Measurements from ENCODE around the gene NTMT1. TPM values are rescaled to one million over a fixed set of nuclear protein-coding genes. Genes with fewer than 3 reads are reported as not detected.

NTMT1 gene
- total RNA-seq, 2 donors from 2014 or later, result 39.6 to 49.1 TPM

DNA sequence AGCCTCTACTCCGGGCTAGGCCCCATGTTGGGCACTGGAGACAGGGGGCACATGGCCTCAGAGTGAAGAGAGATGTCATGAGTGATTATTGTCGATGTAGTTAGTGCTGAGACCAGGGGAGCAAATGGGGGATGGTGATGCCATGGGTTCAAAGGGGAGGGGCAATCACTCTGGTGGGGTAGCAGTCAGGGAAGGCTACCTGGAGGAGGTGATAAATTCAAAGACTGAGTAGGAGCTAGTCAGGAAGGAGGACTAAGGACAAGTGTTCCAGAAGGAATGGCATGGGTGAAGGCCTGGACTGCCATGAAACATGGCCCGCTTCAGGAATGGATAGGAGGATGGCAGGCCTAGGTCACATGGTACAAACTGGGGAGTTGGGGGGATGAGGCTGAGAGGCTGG lies 46.7 kb upstream of the NTMT1 start:
- no peaks in the 10 kb centered on the region for H3K4me1 Mint-ChIP-seq
- peaks cover 12% of the 10 kb centered on the region for H3K27me3 Mint-ChIP-seq (ENCODE audit: insufficient read depth)
- no peaks in the 10 kb centered on the region for H3K9me3 ChIP-seq (ENCODE audit: control insufficient read depth, low read length)
- no peaks in the 10 kb centered on the region for H3K36me3 ChIP-seq (ENCODE audit: control insufficient read depth, insufficient read depth, low read length)
- H3K27me3 ChIP-seq (ENCODE audit: control insufficient read depth, insufficient read depth, low read length, poor library complexity, severe bottlenecking), result no peaks in the 10 kb centered on the region
- H3K27ac ChIP-seq (ENCODE audit: low read depth, low read length), result no peak overlapping the region
- no peak overlapping the region for H3K27ac Mint-ChIP-seq
- no peak overlapping the region for H3K9ac ChIP-seq (ENCODE audit: extremely low read depth, low read length, poor library complexity, severe bottlenecking)
- no peak for DNase-seq
- H3K4me1 ChIP-seq (ENCODE audit: control insufficient read depth, insufficient read depth, low read length), result no peaks in the 10 kb centered on the region
- WGBS, 2 experiments (ENCODE audit: insufficient coverage in 1 of 2, insufficient read length in 1 of 2), result 92 to 95% methylated on average over 1 to 3 of the region's 3 CpGs
- H3K4me3 ChIP-seq (ENCODE audit: low read length), result no peak overlapping the region
- H3K36me3 Mint-ChIP-seq (ENCODE audit: low read depth), result no peaks in the 10 kb centered on the region
- H3K4me3 Mint-ChIP-seq, result no peak overlapping the region
- H3K9me3 Mint-ChIP-seq, result no peaks in the 10 kb centered on the region
- TF ChIP-seq, protein P1, sequence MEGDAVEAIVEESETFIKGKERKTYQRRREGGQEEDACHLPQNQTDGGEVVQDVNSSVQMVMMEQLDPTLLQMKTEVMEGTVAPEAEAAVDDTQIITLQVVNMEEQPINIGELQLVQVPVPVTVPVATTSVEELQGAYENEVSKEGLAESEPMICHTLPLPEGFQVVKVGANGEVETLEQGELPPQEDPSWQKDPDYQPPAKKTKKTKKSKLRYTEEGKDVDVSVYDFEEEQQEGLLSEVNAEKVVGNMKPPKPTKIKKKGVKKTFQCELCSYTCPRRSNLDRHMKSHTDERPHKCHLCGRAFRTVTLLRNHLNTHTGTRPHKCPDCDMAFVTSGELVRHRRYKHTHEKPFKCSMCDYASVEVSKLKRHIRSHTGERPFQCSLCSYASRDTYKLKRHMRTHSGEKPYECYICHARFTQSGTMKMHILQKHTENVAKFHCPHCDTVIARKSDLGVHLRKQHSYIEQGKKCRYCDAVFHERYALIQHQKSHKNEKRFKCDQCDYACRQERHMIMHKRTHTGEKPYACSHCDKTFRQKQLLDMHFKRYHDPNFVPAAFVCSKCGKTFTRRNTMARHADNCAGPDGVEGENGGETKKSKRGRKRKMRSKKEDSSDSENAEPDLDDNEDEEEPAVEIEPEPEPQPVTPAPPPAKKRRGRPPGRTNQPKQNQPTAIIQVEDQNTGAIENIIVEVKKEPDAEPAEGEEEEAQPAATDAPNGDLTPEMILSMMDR (conservative IDR thresholded peaks at IDR 0.05), result no peak

DNA sequence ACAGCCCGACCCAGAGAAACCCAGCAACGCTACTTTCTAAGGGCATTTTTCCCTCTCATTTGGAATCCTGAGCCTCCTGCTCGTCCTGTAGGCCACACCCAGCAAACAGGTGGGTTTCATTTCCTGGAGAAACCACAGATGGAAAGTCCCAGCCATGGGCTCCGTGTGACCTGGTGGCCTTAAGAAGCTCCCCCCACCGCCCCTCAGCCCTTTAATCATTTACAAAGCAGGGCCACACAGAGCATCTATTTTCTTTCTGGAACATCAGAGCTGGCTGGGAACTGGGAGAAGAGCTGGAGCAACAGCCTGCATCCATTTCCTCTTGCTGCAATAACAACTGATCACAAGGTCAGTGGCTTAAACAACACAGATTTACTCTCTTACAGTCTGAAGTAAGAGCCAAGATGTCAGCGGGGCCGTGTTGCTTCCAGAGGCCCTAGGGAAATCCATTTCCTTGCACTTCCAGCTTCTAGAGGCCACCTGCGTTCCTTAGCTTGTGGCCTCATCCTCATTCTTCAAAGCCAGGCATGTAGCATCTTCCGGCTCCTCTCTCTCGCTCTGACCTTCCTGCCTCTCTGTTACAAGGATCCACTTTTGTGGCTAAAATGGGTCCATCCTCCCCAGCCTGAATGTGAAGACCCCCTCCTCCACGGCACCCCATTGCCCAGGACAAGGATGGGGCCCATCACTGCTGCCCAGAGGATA lies 45.6 kb upstream of the NTMT1 start:
- H3K27ac Mint-ChIP-seq, result no peak overlapping the region
- no peaks in the 10 kb centered on the region for H3K9me3 ChIP-seq (ENCODE audit: control insufficient read depth, low read length)
- WGBS, 2 experiments (ENCODE audit: insufficient coverage in 1 of 2, insufficient read length in 1 of 2), result 92 to 95% methylated on average over 8 to 11 of the region's 11 CpGs
- H3K4me1 Mint-ChIP-seq, result no peaks in the 10 kb centered on the region
- H3K36me3 ChIP-seq (ENCODE audit: control insufficient read depth, insufficient read depth, low read length), result no peaks in the 10 kb centered on the region
- no peak for DNase-seq
- no peak overlapping the region for H3K4me3 Mint-ChIP-seq
- H3K27me3 Mint-ChIP-seq (ENCODE audit: insufficient read depth), result peaks cover 12% of the 10 kb centered on the region
- H3K4me3 ChIP-seq (ENCODE audit: low read length), result no peak overlapping the region
- no peak overlapping the region for H3K9ac ChIP-seq (ENCODE audit: extremely low read depth, low read length, poor library complexity, severe bottlenecking)
- no peaks in the 10 kb centered on the region for H3K9me3 Mint-ChIP-seq
- TF ChIP-seq, protein P1 (conservative IDR thresholded peaks at IDR 0.05), result no peak
- H3K27me3 ChIP-seq (ENCODE audit: control insufficient read depth, insufficient read depth, low read length, poor library complexity, severe bottlenecking), result no peaks in the 10 kb centered on the region
- no peaks in the 10 kb centered on the region for H3K4me1 ChIP-seq (ENCODE audit: control insufficient read depth, insufficient read depth, low read length)
- no peak overlapping the region for H3K27ac ChIP-seq (ENCODE audit: low read depth, low read length)
- no peaks in the 10 kb centered on the region for H3K36me3 Mint-ChIP-seq (ENCODE audit: low read depth)

DNA sequence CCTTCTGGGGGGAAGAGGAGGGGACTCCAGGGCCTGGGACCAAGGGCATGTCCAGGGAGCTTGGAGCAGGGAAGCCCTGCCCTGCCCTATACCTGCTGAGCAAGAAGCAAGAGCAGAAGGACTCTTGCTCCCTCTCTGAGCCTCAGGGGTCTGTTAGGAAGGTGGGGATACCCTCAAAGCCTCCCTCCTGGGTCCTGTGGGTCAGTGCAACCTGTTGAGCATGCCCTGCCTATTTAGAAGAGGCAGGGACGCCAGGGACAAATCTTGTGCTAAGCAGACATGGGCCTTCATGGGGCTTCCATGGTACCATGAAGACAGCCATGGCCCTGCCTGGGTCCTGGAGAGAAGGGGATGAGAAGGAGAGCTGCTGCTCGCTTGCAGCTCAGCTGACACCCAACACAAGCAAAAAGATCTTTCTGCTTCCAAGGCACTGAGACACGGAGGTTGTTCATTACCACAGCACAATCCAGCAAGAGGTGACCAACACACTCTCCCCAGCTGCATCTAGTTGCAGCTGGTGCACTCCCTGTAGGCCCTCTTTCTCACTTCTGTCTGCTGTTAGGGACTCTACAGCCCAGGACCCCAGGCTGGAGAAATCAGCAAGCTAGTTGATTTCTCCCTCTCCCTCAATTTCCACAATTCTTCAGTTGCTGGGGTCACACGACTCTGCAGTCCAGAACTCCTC lies 44.3 kb upstream of the NTMT1 start:
- 77 to 82% methylated on average over 2 to 4 of the region's 4 CpGs for WGBS, 2 experiments (ENCODE audit: insufficient coverage in 1 of 2, insufficient read length in 1 of 2)
- TF ChIP-seq, protein P1 (conservative IDR thresholded peaks at IDR 0.05), result no peak
- Histone ChIP-seq H3K9ac (ENCODE audit: extremely low read depth, low read length, poor library complexity, severe bottlenecking) (no peak overlapping the region), H3K4me1 (ENCODE audit: control insufficient read depth, insufficient read depth, low read length) (no peaks in the 10 kb centered on the region), H3K27ac (ENCODE audit: low read depth, low read length) (no peak overlapping the region), H3K9me3 (ENCODE audit: control insufficient read depth, low read length) (no peaks in the 10 kb centered on the region), H3K27me3 (ENCODE audit: control insufficient read depth, insufficient read depth, low read length, poor library complexity, severe bottlenecking) (no peaks in the 10 kb centered on the region), H3K4me3 (ENCODE audit: low read length) (no peak overlapping the region), H3K36me3 (ENCODE audit: control insufficient read depth, insufficient read depth, low read length) (no peaks in the 10 kb centered on the region)
- no peaks in the 10 kb centered on the region for H3K9me3 Mint-ChIP-seq
- DNase-seq, result no peak
- peaks cover 1% of the 10 kb centered on the region for H3K4me1 Mint-ChIP-seq
- H3K4me3 Mint-ChIP-seq, result no peak overlapping the region
- H3K36me3 Mint-ChIP-seq (ENCODE audit: low read depth), result no peaks in the 10 kb centered on the region
- H3K27me3 Mint-ChIP-seq (ENCODE audit: insufficient read depth), result peaks cover 12% of the 10 kb centered on the region
- no peak overlapping the region for H3K27ac Mint-ChIP-seq
